GM21447 (cell line): Measurements from ENCODE around the gene WTAP.
"Not testable (repeated sequence)": the region's sequence is repeated elsewhere in the genome, so short reads cannot be mapped to it uniquely, and the experiment has no call there.

ENCODE experiments used
- ATAC-seq: cut with Tn5 transposase; IDR thresholded peaks from one replicate; pipeline ENCODE4 v1.9.1; 2021; ENCODE audit not compliant: unreplicated experiment

WTAP gene

DNA sequence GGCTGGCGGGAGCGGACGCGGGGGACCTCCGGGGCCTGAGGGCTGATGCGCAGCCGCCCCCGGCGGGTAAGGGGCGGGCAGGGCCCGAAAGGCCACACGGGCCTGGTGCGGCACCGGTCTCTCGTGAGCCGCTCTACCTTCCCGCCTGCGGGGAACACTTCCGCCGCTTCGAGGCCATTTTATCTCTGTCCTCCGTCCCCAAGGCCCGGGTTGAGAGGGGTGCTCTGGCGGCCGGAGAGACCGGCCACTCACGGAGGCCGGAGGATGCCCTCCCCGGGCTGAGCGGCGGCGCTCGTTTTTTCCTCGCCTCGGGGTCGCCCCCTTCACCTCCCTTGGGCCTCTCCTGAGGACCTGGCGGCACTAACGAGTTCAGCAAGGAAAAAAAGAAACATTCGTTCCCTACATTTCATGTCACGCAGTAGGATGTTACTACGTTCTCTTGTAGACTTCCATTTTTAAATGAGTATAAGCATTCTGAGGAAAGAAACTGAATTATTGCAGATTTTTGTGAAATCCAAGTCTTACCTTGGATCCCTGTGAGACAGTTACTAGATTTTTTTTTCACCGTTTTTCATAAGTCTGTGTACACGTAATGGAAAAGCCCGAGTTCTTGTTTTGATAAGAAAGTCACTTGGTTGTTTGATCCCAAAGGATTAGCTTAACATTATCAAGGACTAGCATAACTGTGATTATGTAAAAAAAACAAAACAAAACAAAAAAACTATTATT is 575 bp downstream of the WTAP start:
- peak; percentile 31 for ATAC-seq

DNA sequence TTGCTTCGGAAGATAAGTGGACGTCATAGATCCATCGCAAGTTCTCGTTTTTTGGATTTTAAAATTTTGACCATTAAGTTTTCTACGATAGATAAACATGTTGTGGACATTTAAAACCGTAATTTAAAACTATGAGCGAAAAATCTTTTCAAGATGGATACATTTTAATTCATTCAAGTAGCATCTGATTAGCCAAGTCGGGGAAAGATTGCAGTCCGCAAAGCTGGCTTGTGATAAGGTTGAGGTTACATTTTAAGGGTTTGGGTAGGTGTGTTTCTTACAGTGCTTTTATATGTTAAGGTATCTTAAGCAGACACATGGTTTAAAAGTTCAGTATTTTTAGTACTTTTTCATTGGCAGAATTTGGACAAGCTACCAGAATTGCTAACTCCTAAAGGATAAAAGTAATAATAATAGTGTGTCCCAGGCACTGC is 1.2 kb downstream of the WTAP start:
- no peak for ATAC-seq

DNA sequence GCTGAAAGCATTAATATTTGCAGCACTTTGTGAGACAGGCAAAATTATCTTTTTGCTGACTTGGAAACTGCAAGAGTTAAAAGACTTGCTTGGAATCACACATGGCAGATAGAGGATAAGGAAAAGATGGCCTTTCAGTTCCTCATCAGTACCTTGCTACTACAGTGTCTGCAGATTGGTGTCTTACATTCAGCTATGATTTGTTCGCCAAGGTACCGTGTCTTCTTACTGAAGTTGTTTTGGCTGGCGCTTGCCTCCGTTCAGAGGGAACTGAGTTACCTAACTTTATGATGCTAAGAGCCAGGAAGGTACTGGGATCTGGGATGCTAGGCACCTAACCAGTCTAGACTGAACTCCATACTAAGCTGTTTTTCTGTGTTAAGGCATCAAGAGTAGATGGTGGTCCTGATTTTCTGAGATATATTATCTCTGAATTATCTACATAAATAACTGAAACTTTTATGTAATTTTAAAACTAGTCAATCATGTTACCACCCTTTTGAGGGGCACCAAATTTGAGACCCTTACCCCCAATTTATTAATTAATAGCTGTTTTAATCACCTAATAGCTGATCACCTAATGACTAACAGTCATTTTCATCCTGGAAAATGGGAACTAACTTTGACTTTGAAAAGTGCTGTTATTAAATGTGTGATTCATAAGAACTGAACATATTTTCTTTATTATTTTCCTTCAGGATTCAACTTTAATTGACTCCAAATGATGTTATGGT is 2.5 kb downstream of the WTAP start:
- ATAC-seq = no peak

DNA sequence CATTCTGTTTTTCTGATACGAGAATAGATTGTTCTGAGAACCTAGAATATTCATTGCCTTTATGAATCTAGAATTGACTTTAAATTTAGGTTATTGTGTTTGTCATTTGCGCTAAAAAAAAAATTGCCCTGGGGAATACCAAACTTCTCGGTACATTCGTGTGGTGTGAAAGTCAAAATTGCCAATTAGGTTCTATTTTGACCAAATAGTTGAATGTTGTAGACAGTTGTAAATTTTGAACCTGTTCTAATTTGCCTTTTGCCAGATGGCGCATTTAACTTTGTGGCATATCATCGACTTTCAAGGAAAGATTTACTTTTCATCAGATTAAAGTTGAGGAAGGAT is 3.0 kb downstream of the WTAP start:
- no peak for ATAC-seq

DNA sequence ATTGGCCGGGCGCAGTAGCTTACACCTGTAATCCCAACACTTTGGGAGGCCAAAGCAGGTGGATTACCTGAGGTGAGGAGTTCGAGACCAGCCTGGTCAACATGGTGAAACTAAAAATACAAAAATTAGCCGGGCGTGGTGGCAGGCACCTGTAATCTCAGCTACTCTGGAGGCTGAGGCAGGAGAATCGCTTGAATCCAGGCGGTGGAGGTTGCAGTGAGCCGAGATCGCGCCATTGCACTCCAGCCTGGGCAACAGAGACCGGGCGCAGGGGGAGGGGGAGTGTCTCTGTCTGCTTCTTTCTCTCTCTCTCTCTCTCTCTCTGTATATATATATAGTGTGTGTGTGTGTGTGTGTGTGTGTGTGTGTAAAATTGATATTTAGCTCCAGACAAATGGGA is 5.2 kb downstream of the WTAP start:
- ATAC-seq = not testable (repeated sequence)

DNA sequence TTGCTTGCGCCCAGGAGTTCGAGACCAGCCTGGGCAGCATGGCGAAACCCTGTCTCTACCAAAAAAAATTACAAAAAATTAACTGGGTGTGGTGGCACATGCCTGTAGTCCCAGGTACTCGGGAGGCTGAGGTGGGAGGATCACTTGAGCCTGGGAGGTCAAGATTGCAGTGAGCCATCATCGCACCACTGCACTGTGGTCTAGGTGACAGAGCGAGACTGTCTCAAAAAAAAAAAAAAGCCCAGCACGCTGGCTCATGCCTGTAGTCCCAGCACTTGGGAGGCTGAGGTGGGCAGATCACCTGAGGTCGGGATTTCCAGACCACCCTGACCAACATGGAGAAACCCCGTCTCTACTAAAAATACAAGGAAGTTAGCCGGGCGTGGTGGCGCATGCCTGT is 6.1 kb downstream of the WTAP start:
- ATAC-seq = not testable (repeated sequence)

DNA sequence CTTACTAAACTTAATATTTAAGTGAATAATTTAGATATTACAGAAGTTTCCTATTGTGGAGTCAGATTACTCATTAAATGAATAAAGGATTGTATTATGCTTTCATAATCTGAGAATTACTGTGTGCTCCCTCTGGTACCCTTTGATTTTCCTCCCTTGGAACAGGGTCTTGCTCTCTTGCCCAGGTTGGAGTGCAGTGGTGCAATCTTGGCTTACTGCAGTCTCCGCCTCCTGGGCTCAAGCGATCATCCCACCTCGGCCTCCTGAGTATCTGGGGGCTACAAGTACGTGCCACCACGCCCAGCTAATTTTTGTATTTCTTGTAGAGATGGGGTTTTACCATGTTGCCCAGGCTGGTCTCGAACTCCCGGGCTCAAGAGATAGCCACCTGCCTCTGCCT is 9.6 kb downstream of the WTAP start:
- no peak for ATAC-seq

DNA sequence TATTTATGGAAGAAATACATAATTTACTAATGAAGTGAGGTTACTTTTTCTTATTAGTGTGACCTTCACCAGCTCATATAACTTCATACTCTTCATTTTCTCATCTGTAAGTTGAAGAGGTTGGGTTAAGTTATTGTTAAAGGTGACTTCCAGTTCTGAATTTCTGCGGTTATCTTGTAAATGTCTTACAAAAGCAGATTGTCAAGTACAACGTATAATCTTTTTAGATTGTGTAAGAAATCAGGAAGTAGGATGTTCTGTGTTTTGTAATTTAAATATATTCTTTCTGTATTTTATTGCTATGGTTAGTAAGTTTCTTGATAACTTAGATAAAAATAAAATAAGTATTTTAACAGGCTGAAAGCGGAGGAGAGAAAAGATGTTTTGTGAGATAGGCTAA is 12.0 kb downstream of the WTAP start:
- ATAC-seq = no peak

DNA sequence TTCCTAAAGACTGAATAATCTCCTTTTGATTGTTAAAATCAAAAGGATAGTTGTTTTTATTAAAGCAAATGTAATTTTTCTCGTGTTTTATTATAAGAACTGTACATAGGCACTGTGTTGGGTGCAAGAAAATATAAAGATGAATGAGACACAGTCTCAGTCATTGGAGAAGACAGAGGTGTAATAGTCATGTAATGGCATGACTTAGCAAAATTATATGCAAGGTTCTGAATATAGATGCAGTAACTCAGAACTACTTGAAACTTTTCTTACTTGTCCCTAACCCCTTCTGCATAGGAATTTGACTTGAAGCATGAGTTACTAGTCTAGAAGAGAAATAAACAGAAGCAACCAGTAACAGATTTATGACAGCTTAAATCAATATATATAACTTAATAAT is 14.9 kb downstream of the WTAP start:
- no peak for ATAC-seq

DNA sequence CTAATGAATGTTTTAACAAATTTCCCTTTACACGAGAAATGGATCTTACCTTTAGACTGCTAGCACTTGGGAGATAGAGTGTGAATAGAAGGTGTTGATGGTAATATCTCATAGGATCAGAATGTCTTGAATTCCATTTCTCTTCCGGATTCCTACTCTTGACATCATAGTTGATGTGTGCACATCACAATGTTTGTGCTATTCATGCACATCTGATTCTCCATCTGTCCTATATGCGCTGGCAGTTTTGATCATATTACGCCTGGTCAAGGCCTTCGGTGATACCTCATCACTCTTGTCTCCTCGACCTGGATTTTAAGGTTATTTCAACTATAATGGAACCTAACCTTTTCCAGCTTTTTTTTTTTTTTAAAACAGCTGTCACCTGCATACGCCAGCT is 17.8 kb downstream of the WTAP start:
- ATAC-seq = no peak

DNA sequence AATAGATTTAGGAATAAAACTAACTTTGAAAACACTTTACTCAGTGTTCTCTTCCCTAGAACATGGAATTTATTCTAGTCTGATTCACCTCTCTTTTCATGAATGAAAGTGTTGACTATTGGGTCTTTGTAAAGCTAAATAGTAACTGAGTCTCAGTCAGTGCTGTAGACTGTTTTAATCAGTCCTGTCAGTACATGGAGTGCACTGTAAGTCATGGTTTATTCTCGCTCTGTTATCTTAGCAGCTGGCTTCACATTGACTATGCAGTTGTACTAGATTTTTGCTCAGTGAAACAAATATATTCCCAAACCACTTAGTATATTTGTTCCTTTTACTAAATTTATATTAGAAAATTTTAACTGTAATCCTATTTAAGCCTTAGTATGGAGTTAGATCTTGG is 19.5 kb downstream of the WTAP start:
- ATAC-seq = no peak

DNA sequence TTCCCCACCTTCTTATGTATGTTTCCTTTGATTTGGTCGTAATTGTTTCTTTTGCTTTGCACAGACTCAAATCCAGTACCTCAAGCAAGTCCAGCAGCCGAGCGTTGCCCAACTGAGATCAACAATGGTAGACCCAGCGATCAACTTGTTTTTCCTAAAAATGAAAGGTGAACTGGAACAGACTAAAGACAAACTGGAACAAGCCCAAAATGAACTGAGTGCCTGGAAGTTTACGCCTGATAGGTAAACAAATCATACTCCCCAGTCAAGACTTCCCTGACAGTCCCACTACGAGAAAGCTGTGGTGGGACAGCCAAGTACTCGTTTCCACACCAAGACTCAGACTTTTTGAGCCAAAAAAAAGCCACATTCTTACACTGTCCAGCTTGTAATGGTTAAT is 20.8 kb downstream of the WTAP start:
- ATAC-seq = not testable (repeated sequence)

DNA sequence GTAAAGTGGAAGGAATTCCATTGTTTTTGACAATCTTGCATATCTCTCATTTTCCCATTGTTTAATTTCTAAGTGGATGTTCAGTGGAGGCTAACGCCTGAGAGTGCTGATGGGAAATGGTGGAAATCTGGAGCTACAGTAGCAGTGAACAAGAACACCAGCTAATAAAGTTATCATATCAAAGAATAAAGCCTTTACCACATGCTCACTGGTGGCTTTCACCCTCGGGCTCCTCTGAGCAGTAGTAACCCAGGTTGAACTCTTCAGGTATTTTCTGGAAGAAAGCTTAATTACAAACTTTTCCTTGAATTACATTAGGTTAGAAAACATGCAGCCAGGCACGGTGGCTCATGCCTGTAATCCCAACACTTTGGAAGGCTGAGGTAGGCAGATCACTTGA is 24.1 kb downstream of the WTAP start:
- ATAC-seq = no peak

DNA sequence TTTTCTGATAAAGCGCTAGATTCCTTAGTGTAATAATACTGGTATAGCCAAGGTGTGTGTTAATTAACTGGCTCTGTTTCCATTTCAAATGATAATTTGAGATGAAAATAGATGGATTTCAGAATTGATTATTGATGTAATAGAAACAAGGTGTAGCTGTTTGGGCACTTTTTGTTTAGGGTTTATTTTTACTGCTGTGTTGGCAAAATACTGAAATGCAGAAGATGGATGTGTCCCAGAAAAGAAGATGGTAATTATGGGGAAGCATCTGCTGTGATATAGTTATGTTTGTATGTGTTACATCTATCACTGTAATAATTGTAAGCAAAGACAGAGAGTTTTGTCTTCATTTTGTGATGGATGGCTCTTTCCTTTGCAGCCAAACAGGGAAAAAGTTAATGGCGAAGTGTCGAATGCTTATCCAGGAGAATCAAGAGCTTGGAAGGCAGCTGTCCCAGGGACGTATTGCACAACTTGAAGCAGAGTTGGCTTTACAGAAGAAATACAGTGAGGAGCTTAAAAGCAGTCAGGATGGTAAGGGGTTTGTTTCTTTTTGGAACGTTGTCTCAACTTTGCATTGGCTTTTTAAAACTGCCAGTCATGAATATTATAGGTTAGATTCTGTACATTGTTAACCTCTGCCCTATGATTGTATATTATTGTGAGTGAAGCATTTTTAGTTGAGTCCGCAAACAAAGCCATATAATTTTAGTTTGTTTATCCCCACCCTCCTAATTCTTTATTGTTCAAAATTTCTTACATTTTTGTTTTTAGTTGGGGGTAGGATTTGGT is 26.0 kb downstream of the WTAP start:
- ATAC-seq = no peak

DNA sequence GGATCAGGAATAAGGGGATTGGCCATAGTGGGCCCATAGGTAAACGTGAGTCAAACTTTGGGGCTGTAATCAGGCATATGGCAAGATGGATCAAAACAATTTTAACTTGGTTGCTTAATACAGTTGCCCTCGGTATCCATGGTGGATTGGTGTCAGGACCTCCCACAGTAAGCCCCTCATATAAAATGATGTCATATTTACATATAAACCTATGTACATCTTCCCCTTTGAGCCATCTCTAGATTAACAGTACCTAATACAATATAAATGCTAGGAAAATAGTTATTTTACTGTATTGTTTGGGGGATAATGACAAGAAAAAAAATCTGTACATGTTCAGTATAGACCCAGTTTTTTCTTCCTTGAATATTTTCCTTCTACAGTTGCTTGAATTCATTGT is 27.1 kb downstream of the WTAP start:
- no peak for ATAC-seq

DNA sequence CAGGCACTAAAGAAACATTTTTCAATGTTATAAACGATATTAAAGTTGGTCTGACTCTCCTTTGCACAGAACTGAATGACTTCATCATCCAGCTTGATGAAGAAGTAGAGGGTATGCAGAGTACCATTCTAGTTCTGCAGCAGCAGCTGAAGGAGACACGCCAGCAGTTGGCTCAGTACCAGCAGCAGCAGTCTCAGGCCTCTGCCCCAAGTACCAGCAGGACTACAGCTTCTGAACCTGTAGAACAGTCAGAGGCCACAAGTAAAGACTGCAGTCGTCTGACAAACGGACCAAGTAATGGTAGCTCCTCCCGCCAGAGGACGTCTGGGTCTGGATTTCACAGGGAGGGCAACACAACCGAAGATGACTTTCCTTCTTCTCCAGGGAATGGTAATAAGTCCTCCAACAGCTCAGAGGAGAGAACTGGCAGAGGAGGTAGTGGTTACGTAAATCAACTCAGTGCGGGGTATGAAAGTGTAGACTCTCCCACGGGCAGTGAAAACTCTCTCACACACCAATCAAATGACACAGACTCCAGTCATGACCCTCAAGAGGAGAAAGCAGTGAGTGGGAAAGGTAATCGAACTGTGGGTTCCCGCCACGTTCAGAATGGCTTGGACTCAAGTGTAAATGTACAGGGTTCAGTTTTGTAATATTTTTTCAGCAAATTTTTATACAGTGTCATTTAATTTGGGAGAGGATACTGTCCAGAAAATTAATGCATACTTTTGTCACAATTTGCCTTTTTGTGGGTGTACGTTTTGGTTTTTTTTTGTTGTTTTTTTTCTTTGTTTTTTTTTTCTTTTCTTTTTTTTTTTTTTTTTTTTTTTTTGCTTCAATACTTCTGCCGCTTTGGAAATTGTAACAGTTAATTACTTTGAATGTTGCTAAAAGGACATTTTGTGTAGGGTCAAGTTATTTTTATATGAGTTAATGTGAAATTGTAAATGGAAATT is 27.9 kb downstream of the WTAP start:
- ATAC-seq = no peak

DNA sequence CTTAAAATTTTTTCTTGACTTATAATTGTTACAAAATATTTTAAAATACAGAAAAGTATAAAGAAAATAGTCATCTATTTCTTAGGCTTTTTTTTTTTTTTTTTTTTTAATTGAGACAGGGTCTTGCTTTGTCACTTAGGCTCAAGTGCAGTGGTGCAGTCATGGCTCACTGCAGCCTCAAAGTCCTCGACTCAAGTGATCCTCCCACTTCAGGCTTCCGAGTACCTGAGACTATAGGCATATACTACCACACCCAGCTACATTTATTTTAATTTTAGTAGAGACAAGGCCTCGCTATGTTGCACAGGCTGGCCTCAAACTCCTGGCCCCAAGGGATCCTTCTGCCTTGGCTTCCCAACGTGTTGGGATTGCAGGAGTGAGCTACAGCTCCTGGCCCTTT is 29.2 kb downstream of the WTAP start:
- ATAC-seq = no peak

DNA sequence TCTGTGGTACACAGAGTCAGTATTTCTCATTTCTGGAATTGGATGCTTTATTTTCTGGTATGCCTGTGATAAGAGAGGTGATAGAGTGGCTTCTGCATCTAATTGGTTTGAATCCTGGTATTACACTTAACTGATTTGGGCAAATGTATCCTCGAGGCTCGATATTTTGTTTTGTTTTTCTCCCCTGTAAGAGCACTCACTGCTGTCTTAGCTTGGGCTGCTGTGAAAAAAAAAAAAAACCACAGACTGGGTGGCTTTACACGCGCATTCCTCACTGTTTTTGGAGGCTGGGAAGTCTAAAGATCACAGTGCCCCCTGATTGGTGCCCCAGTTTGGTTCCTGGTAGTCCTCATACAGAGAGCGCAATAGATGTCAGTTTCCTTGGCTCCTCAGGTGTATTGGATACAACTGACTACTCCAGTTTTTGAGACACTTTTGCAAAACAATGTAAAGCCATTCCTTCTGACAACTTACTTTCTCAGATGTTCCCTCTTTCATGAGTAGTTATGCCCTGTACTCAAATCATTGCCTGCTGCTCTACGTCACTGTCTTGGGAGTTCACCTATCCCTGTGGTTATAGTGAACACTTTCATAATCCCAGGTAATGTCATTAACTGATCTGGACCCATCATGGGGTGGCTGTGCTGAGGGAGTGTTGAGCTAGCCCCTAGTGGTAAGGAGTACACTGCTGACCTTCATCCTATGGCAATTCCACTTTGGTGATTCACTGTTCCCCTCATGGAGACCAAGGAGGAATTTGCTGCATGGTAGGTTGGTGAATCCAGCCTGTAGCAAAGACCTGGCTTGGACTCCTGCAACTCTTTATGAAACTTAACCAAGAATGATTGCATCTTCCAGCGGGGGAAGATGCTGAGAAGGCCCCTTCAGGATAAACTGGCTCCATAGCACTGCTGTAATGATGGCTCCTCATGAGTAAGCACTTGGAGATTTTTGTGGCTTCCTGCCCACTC is 31.0 kb downstream of the WTAP start:
- no peak for ATAC-seq

DNA sequence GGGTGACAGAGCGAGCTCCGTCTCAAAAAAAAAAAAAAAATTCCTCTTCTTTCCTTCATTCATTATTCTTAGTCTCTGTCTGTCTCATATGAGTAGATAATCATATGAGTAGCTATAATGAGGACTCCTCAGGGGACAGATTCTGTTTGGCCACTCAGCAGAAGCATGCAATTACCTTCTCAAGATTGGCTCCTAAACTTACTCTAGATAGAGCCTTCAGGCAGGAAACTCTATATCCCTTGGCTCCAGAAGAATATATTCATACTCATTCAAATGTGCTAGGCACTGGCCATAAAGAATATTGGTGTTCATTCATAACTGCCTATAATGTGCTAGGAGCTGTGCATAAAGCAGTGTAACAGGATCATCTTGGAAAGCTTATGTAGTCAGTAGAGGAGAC is 32.3 kb downstream of the WTAP start:
- ATAC-seq = no peak

DNA sequence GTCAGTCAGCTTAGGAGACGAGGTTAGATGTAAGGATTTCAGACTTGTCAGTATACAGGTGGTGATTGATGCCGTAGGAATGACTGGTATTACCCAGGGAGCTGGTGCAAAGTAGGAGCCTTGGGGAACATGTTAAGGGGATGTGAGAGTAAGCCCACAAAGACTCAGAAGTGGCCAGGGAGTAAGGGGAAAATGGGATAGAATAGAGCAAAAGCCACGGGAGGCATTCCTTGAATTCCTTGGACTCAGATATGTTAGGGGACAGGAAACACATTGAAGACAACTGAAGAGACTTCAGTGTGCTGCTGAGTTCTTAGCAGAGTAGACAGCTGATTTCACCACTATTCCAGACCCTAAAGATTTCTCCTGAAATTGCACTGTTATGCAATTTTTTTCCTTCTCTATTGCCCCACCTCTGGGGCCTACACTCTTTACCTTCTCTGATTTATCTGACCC is 33.3 kb downstream of the WTAP start:
- ATAC-seq = no peak
